Liver (tissue), 3 donors: ENCODE data around the gene SMAD7.

Experiments used
- FOXA1 ChIP-seq: IDR thresholded peaks from 2 replicates; pipeline ENCODE4 v1.6.1; 2016; ENCODE audit warnings: antibody characterized with exemption
- GABPA ChIP-seq, 2 donors: IDR thresholded peaks in 1 of 2; conservative IDR thresholded peaks in 1 of 2; 2 replicates each; pipeline ENCODE4 v1.6.1; 2016; ENCODE audit warnings: antibody characterized with exemption in 2 of 2, mild to moderate bottlenecking in 1 of 2, moderate library complexity in 1 of 2
- HNF4G ChIP-seq: IDR thresholded peaks from 2 replicates; pipeline ENCODE4 v1.6.1; 2016; ENCODE audit warnings: antibody characterized with exemption
- JUND ChIP-seq, 2 donors: IDR thresholded peaks; 2 replicates each; pipeline ENCODE4 v1.6.1; 2016; ENCODE audit warnings: antibody characterized with exemption in 2 of 2
- YY1 ChIP-seq: IDR thresholded peaks from 2 replicates; pipeline ENCODE4 v1.6.1; 2016; ENCODE audit warnings: antibody characterized with exemption, mild to moderate bottlenecking
- TF ChIP-seq, protein P1 (sequence below): fragments of 150-350 bp; IDR thresholded peaks from 2 replicates; pipeline ENCODE4 v1.5.1; 2017; ENCODE audit warnings: improper control_type of control experiment, low read depth, low read length; ENCODE audit not compliant: missing input control
- TF ChIP-seq, protein P2 (sequence below): IDR thresholded peaks from 2 replicates; pipeline ENCODE4 v1.6.1; 2016; ENCODE audit warnings: antibody characterized with exemption, mild to moderate bottlenecking
- donor health status: healthy.
- donor health status: healthy.

DNA sequence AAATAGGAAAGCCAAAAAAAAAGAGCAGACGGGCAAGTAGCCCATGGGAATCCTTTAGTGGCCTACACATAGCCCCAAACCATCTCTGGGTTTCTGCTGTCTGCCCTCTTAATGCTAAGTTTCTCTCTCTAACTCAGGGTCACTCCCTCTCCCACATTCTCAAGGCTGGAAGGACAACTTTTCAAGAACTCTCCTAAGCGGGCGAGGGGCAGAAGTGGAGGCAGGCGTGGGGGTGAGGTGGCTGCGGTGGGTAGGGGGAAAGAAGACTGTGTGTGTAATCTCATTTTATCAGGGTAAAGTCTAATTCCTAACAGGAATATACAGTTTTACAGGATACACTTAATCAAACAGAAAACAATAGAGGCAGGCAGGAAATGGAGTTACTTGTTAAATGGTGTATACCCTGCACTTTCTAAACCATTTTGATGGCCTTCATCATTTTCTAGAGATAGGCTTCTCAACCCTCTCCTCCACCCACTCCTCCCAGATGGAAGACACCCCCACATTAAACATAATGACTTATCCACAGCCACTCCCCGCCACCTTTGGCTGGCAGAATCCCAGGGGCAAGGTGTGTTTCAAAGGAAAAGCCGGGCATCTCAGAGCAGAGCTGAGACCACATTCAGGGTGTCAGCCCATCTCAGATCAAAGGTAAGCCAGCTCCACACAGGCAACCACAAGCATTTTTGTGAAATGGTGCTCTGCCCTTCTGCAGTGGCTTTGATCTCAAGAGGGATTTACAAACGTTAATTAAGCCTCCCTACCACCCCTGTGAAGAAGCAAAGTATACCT, 6.8 kb downstream of the SMAD7 start:
- TF ChIP-seq, protein P1, sequence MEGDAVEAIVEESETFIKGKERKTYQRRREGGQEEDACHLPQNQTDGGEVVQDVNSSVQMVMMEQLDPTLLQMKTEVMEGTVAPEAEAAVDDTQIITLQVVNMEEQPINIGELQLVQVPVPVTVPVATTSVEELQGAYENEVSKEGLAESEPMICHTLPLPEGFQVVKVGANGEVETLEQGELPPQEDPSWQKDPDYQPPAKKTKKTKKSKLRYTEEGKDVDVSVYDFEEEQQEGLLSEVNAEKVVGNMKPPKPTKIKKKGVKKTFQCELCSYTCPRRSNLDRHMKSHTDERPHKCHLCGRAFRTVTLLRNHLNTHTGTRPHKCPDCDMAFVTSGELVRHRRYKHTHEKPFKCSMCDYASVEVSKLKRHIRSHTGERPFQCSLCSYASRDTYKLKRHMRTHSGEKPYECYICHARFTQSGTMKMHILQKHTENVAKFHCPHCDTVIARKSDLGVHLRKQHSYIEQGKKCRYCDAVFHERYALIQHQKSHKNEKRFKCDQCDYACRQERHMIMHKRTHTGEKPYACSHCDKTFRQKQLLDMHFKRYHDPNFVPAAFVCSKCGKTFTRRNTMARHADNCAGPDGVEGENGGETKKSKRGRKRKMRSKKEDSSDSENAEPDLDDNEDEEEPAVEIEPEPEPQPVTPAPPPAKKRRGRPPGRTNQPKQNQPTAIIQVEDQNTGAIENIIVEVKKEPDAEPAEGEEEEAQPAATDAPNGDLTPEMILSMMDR, result no peak
- no peak for TF ChIP-seq FOXA1
- no peak for TF ChIP-seq JUND (IDR thresholded peaks at IDR 0.05)
- no peak for TF ChIP-seq YY1
- no peak for TF ChIP-seq GABPA (IDR thresholded peaks at IDR 0.05 in 1 of 2, conservative IDR thresholded peaks at IDR 0.05 in 1 of 2)
- TF ChIP-seq, protein P2, sequence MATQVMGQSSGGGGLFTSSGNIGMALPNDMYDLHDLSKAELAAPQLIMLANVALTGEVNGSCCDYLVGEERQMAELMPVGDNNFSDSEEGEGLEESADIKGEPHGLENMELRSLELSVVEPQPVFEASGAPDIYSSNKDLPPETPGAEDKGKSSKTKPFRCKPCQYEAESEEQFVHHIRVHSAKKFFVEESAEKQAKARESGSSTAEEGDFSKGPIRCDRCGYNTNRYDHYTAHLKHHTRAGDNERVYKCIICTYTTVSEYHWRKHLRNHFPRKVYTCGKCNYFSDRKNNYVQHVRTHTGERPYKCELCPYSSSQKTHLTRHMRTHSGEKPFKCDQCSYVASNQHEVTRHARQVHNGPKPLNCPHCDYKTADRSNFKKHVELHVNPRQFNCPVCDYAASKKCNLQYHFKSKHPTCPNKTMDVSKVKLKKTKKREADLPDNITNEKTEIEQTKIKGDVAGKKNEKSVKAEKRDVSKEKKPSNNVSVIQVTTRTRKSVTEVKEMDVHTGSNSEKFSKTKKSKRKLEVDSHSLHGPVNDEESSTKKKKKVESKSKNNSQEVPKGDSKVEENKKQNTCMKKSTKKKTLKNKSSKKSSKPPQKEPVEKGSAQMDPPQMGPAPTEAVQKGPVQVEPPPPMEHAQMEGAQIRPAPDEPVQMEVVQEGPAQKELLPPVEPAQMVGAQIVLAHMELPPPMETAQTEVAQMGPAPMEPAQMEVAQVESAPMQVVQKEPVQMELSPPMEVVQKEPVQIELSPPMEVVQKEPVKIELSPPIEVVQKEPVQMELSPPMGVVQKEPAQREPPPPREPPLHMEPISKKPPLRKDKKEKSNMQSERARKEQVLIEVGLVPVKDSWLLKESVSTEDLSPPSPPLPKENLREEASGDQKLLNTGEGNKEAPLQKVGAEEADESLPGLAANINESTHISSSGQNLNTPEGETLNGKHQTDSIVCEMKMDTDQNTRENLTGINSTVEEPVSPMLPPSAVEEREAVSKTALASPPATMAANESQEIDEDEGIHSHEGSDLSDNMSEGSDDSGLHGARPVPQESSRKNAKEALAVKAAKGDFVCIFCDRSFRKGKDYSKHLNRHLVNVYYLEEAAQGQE, result no peak
- TF ChIP-seq HNF4G, result no peak
